Measurements from ENCODE around the gene MIB2.

Gene MIB2

DNA sequence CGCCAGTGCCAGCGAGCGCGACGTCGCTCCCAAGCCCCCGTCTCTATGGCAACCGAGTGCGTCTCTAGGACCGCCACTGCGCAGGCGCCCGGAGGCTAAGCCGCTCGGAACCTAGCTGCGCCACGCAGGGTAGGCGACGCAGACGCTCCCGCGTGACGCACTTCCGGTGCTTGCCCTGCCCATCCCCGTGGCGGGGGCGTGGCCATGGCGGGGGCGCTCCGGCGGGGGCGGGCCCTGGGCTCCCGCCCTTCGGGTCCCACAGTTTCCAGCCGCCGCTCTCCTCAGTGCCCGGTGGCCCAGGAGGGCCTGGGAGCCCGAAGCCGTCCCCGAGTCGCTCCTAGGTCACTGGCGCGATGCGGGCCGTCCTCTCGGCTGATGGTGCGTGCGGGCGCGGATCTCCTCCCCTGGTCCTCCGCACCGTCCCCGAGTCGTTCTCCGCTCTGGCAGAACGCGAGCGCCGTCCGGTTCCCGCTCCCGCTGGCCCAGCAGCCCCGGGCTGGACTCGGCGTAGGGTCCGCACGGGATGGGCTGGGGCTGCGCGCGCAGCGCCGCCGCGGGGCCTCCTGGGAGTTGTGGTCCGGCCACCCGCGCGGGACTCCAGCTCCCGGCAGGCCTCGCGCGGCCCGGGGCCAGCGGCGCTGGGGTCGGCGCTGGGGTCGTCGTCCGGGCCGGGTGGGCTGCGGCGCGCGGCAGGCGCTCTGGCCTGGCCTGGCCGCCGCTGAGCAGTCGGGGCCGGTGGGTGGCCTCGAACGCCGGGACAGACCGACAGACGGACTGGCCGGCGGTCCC, at the start of gene MIB2:
TSS of gene MIB2 (plus strand) at position 245 of the 789 bp plus-strand sequence. CDS start 7,953 bp downstream, outside the sequence.
- Mint-ChIP-seq H3K4me3 (peak within 1 kb of the TSS; percentile 88 to 97), H3K9me3 (no peaks in the 10 kb centered on the region), H3K27me3 (no peaks in the 10 kb centered on the region), H3K4me1 (peaks cover 41% of the 10 kb centered on the region), H3K27ac (peak within 1 kb of the TSS; percentile 97 to 98)
- ATAC-seq = peak; percentile 91
- DNase-seq = peak; percentile 98

GRCh38 chr1:1567152-1567875, 48.0 kb upstream of the MIB2 start:
- DNase-seq (no peak), ATAC-seq (no peak)
- no peak overlapping the region for H3K4me3 Mint-ChIP-seq
- peak overlapping the region in 1 of 2 donors; percentile 63 for H3K27ac Mint-ChIP-seq
- H3K27me3 Mint-ChIP-seq = no peaks in the 10 kb centered on the region
- H3K9me3 Mint-ChIP-seq = no peaks in the 10 kb centered on the region
- peaks cover 36% of the 10 kb centered on the region for H3K4me1 Mint-ChIP-seq

GRCh38 chr1:1567891-1568291, 47.4 kb upstream of the MIB2 start:
- Mint-ChIP-seq H3K4me1 (peaks cover 36% of the 10 kb centered on the region), H3K9me3 (no peaks in the 10 kb centered on the region), H3K4me3 (no peak overlapping the region), H3K27ac (peak overlapping the region in 1 of 2 donors; percentile 19), H3K27me3 (no peaks in the 10 kb centered on the region)
- DNase-seq (no peak), ATAC-seq (no peak)

- peak overlapping the region in 1 of 2 donors; percentile 34 for H3K27ac Mint-ChIP-seq
- no peaks in the 10 kb centered on the region for H3K9me3 Mint-ChIP-seq
- no peaks in the 10 kb centered on the region for H3K27me3 Mint-ChIP-seq
- no peak for ATAC-seq
- H3K4me1 Mint-ChIP-seq = peaks cover 43% of the 10 kb centered on the region
- DNase-seq = no peak
- H3K4me3 Mint-ChIP-seq = peak overlapping the region in 1 of 2 donors; percentile 22
Observed at GRCh38 chr1:1569341-1569740, 46.0 kb upstream of the MIB2 start.

DNA sequence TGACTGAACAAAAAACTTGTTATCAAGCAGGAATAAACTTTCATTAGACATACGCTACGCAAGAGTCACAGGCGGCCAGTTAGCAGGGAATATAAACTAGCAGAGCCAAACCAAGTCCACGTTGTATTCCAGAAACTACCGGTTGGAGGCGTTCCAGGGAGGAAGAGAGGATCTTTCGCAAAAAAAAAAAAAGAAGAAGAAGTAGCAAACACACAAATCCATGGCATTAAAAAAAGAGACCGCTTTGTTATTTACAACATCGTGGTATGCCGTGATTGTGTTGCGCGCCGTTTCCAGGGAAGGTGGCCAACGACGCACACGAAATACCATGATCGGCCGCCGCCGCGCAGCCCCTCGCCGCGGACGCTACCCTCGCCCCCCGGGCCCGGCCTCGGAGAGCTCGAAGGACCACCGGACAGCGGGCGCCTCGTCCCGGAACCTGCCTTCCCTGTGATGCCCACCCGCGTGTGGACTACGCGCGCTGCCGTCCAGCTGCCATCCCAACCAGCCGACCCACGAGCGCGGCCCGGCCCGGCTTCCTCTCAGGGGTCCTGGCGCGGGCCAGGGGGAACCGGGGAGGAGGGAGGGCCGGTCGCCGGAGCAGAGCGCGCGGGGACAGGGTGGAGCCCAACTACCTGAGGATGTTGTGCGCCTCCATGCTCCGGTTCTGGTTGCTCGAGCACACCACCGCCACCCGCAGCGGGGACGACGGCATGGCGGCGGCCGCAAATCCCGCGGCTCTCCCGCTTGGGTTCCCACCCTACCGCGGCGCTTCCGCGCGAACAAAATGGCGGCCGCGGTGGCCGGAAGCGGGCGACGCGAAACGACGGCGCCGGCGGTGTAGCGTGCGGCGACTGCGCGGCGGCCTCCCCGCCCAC, 41.2 kb upstream of the MIB2 start:
- Mint-ChIP-seq H3K9me3 (no peaks in the 10 kb centered on the region), H3K4me1 (peaks cover 50% of the 10 kb centered on the region), H3K27me3 (no peaks in the 10 kb centered on the region), H3K27ac (peak overlapping the region; percentile 99 to 100), H3K4me3 (peak overlapping the region; percentile 91 to 98)
- peak in 1 of 2 donors; percentile 77 for DNase-seq
- ATAC-seq = peak; percentile 87

- no peaks in the 10 kb centered on the region for H3K27me3 Mint-ChIP-seq
- H3K27ac Mint-ChIP-seq = peak within 1 kb of the TSS; percentile 100
- peak within 1 kb of the TSS; percentile 98 to 99 for H3K4me3 Mint-ChIP-seq
- DNase-seq = peak; percentile 92 to 93
- peak; percentile 96 for ATAC-seq
- H3K9me3 Mint-ChIP-seq = no peaks in the 10 kb centered on the region
- peaks cover 42% of the 10 kb centered on the region for H3K4me1 Mint-ChIP-seq
Observed at GRCh38 chr1:1574721-1575537, 40.4 kb upstream of the MIB2 start, which contains the start of gene SSU72. SSU72 (minus strand) TSS chr1:1574863; CDS start chr1:1574557, 306 bp downstream.

DNA sequence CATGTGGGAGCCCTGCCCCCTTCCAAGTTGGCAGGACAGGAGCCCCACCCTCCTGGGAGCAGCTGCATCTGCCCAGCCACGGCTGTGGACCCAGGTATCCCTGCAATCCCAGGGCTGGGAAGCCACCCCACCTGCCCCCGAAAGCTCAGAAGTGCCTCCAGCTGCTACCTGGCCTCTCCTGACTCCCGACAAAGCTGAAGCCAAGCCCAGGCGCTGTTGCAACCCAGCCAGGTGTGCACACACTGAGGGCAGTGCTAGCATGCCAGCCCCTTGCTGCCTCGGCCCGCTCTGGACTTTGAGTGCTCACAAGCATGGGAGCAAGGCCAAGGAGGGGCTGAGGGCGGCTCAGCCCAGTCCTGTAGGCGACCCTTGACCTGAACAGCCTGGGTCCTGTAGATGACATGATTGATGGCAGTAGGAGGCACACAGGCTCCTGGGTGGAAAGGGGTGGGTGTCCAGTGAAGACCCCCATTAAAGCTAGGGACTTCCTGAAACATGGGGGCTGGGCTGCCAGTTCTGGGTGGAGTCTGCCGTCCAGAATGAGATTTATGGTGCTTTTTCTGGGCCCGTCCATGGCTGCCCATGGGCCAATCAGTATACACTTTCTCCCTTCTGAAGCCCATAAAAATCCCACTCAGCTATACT, 37.8 kb upstream of the MIB2 start:
- ATAC-seq = no peak
- Mint-ChIP-seq H3K27ac (peak overlapping the region in 1 of 2 donors; percentile 80), H3K4me1 (peaks cover 25% of the 10 kb centered on the region), H3K27me3 (peaks cover 13% of the 10 kb centered on the region), H3K4me3 (no peak overlapping the region), H3K9me3 (no peaks in the 10 kb centered on the region)
- no peak for DNase-seq

DNA sequence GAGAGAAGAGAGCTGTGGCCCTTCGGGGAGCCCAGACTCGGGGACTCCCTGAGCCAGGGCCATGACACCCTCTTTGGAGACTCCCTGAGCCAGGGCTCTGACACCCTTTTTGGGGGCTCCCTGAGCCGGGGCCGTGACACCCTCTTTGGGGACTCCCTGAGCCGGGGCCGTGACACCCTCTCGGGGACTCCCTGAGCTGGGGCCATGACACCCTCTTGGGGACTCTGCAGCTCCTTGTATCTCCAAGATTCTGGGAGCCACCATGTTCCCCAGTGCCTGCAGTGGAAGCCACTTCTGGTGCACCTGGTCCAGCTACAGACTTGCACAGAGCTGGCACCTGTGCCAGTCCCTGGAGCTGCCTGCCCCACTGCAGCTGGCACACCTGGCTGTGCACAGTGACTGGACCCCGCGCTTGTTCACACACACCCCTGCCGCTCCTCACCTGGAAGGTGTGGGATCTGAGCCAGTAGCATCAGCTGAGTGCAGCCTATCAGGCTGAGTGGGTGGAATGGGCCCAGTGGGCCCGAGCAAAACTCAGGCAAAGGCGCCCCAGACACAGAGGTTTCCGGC, 36.8 kb upstream of the MIB2 start:
- no peak for ATAC-seq

DNA sequence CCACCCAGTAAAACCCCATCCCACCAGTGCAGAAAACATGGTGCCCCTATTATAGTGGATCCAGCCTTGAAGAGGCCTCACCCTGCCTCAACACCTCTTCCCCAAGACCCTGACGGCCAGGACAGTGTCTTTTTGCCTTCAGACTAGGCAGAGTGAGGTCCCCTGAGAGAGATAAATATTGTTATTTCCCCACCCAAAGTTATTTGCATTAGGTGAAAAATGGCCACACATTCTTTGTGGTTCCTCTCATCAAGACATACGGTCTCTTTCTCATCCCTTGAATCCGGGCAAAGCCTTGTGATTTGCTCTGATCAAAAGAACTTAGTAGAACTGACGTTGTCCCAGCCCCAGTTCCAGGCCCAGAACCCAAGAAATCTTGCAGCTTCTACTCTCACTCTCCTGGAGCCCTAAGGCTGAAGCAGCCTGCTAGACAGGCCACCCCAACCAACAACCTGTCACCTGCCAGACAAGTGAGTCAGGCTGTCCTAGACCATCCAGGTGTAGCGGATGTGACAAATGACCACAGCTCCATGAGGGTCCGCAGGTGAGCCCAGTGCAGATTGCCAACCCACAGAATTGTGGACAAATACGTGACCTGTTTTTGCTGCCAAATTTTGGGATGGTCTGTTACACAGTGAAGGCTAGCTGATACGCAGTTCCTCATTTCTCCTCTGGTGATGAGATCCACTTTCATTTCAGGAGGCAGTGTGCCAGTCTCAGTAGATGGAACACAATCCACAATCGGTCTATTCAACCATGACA, 32.5 kb upstream of the MIB2 start:
- no peak for ATAC-seq
- no peak for DNase-seq
- Mint-ChIP-seq H3K4me1 (no peaks in the 10 kb centered on the region), H3K9me3 (no peaks in the 10 kb centered on the region), H3K27ac (no peak overlapping the region), H3K27me3 (peaks cover 28% of the 10 kb centered on the region), H3K4me3 (no peak overlapping the region)

More for the DNA sequence above, 36.8 kb upstream of the MIB2 start:
- Mint-ChIP-seq H3K9me3 (no peaks in the 10 kb centered on the region), H3K27me3 (peaks cover 17% of the 10 kb centered on the region), H3K4me1 (peaks cover 19% of the 10 kb centered on the region), H3K4me3 (no peak overlapping the region), H3K27ac (no peak overlapping the region)
- DNase-seq = no peak

DNA sequence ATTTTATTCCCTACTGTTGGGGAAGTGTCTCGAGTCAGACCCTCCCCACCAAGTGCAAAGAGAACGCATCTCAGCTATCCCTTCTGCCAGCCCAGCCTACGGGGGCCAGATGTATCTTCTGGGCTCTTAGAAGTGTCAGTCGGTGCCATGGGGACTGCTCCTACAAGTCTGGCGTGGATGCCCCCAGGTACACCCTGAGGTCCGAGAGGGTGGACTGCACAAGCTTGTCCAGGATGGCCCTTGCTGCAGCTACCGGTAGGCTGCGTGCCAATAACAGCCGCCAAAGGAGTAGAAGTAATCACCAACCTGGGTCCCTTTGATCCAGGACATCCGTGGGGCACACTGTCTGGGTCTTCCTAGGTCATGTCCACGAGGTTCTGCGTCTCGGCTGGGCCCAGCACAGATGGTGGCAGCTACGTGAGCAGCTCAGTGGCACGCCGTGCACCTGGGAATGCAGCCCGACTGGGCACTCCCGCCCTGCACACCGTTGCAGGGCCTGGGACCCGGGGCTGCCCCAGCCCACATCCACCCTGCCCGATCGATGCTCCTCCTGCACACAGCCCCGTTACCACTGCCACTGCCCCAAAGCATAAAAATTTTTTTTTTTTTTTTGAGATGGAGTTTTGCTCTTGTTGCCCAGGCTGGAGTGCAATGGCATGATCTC, 31.8 kb upstream of the MIB2 start:
- no peak overlapping the region for H3K4me3 Mint-ChIP-seq
- ATAC-seq (no peak), DNase-seq (no peak)
- no peaks in the 10 kb centered on the region for H3K9me3 Mint-ChIP-seq
- H3K27me3 Mint-ChIP-seq = peaks cover 31% of the 10 kb centered on the region
- H3K27ac Mint-ChIP-seq = no peak overlapping the region
- H3K4me1 Mint-ChIP-seq = no peaks in the 10 kb centered on the region

GRCh38 chr1:1591452-1591851, 23.8 kb upstream of the MIB2 start:
- Mint-ChIP-seq H3K9me3 (no peaks in the 10 kb centered on the region), H3K27me3 (peaks cover 10% of the 10 kb centered on the region), H3K27ac (no peak overlapping the region), H3K4me1 (no peaks in the 10 kb centered on the region), H3K4me3 (no peak overlapping the region)
- ATAC-seq (no peak), DNase-seq (no peak)

- peaks cover 6% of the 10 kb centered on the region for H3K27me3 Mint-ChIP-seq
- no peak for DNase-seq
- H3K27ac Mint-ChIP-seq = no peak overlapping the region
- peaks cover 9% of the 10 kb centered on the region for H3K4me1 Mint-ChIP-seq
- no peak for ATAC-seq
- no peak overlapping the region for H3K4me3 Mint-ChIP-seq
- H3K9me3 Mint-ChIP-seq = no peaks in the 10 kb centered on the region
Observed at GRCh38 chr1:1593834-1594601, 21.3 kb upstream of the MIB2 start.

Measured in stimulated activated naive CD8-positive, alpha-beta T cell treated with anti-CD3 and anti-CD28 coated beads, Interleukin-15, amount 100 ng/mL, for 72 hours (primary cell).